ENCODE measurements around the gene EPB41L4B.
"Not testable (repeated sequence)": the region's sequence is repeated elsewhere in the genome, so short reads cannot be mapped to it uniquely, and the experiment has no call there.

Gene EPB41L4B

GRCh38 chr9:109299891-109300290 lies 21.0 kb downstream of the EPB41L4B start:
- DNase-seq (ENCODE audit: low read depth in 2 of 2): no peak

GRCh38 chr9:109297899-109298298 lies 23.0 kb downstream of the EPB41L4B start:
- DNase-seq (ENCODE audit: low read depth in 2 of 2): no peak

GRCh38 chr9:109295221-109296130 lies 25.4 kb downstream of the EPB41L4B start:
- no peak for DNase-seq (ENCODE audit: low read depth in 2 of 2)

- DNase-seq (ENCODE audit: low read depth in 2 of 2): no peak
Measured at GRCh38 chr9:109290385-109290784, 30.5 kb downstream of the EPB41L4B start.

- no peak for DNase-seq (ENCODE audit: low read depth in 2 of 2)
Measured at GRCh38 chr9:109289931-109290330, 30.9 kb downstream of the EPB41L4B start.

DNA sequence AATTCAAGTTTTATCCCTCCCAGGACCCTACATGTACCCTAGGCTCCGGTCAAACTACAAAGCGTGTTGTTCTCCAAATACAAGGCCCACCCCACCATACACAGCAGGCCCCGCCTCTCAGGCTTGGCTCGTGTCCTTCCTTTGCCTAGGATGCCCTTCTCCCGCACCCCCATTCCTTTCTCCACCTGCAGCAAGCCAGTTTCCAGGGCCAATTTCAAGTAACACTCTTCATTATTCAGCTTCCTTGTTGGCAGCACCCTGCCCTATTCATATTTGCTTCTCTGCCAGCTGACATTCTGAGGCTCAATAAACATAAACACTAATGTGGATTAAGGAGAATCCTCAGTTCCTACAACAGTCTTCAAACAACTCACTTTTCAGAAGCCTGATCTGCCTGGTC lies 31.7 kb downstream of the EPB41L4B start:
- no peak for DNase-seq (ENCODE audit: low read depth in 2 of 2)

DNA sequence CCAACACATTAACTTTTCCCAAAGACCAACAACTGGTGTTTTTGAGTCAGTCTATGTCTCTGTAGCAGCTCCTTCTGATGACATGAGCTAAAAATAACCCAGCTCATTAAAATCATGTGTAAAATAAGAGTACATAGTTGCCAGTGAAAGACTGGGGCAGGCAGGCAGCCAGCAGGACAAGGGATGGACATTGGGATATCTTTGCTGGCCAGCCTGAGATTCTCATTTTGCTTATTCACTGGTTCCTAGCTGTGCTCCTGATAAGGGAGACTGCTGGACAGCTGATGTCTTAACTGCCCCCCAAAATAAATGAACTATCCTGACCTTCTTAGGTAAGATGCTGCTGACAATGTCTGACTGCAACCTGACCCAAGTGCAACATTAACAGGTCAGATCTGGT lies 33.9 kb downstream of the EPB41L4B start:
- no peak for DNase-seq (ENCODE audit: low read depth in 2 of 2)

GRCh38 chr9:109286571-109286977 lies 34.3 kb downstream of the EPB41L4B start:
- no peak for DNase-seq (ENCODE audit: low read depth in 2 of 2)

DNA sequence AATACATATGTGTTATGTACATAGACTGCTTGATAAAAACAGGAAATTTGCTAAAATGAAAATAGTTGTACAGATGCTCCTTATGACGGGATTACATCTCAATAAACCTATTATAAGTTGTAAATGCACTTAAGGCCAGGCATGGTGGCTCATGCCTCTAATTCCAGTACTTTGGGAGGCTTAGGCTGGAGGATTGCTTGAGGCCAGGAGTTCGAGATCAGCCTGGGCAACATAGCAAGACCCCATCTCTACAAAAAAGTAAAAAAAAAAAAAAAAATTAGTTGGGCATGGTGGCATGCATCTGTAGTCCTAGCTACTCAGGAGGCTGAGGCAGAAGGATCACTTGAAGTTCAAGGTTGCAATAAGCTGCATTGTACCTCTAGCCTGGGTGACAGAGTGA lies 37.2 kb downstream of the EPB41L4B start:
- not testable (repeated sequence) for DNase-seq (ENCODE audit: low read depth in 2 of 2)

- no peak for DNase-seq (ENCODE audit: low read depth in 2 of 2)
Measured at GRCh38 chr9:109283012-109283411, 37.8 kb downstream of the EPB41L4B start.

DNA sequence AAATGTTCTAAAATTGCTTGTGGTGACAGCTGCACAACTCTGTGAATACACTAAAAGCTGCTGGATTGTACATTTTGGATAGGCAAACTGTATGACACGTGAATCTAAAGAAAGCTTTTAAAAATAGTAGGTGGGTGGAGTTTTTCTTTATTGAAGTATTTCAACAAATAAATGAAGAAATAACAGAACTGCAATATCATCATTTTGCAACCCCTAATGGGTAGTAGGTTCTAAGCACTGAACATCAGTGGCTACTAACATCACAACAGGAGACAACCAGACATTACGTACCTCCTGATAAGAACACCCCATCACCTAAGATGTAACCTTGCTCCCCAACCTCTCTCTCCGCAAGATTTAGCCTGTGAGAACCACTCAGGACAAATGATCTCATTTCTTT lies 38.6 kb downstream of the EPB41L4B start:
- no peak for DNase-seq (ENCODE audit: low read depth in 2 of 2)

DNA sequence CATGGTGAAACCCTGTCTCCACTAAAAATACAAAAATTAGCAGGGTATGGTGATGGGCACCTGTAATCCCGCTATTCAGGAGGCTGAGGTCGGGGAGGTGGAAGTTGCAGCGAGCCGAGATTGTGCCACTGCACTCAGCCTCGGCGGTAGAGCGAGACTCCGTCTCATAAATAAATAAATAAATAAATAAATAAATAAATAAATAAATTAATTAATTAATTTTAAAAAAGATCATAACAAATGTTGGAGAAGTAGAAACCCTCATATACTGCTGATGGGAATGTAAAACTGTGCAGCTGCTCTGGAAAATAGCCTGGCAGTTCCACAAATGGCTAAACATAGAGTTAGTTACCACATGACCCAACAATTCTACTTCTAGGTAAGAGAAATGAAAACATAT lies 39.3 kb downstream of the EPB41L4B start:
- DNase-seq (ENCODE audit: low read depth in 2 of 2): no peak

DNA sequence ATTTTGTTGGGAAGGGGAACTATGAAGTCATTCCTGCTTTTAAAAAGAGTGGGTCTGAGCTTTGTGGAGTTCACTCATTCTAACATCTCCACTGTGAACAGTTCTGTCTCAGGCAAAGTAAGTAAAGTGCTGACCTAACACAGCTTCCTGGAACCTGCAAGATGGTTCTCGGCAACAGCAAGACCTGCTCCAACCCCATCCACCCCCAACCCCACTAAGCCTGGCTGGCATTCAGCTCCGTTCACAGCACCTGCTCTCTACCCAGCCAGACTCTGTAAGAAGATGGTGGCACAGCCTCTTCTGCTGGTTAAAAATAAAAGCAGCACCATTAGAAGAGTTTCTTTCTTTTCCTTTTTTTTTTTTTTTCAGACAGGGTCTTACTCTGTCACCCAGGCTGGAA lies 42.0 kb downstream of the EPB41L4B start:
- DNase-seq (ENCODE audit: low read depth in 2 of 2): no peak

DNA sequence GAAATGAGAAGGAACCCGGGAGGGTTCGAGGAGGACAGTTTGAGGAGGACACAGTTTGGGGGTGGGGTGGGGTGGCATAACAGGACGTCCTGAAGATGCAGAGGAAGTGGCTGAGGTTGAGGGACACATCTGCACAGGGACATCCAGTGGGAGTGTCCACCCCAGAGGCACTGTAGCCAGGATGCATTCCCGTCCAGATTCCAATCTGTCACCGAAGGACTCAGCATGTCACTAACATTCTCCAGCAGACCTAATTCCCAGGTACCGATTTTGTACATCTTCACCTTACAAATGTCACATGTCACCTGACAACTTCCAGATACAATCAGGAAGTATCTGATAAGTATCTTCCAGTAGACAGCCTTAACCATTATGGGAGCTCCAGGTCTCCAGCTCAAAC lies 42.6 kb downstream of the EPB41L4B start:
- DNase-seq (ENCODE audit: low read depth in 2 of 2): no peak

- no peak for DNase-seq (ENCODE audit: low read depth in 2 of 2)
Measured at GRCh38 chr9:109277451-109277850, 43.4 kb downstream of the EPB41L4B start.

GRCh38 chr9:109276469-109277440 lies 44.1 kb downstream of the EPB41L4B start:
- no peak for DNase-seq (ENCODE audit: low read depth in 2 of 2)

DNA sequence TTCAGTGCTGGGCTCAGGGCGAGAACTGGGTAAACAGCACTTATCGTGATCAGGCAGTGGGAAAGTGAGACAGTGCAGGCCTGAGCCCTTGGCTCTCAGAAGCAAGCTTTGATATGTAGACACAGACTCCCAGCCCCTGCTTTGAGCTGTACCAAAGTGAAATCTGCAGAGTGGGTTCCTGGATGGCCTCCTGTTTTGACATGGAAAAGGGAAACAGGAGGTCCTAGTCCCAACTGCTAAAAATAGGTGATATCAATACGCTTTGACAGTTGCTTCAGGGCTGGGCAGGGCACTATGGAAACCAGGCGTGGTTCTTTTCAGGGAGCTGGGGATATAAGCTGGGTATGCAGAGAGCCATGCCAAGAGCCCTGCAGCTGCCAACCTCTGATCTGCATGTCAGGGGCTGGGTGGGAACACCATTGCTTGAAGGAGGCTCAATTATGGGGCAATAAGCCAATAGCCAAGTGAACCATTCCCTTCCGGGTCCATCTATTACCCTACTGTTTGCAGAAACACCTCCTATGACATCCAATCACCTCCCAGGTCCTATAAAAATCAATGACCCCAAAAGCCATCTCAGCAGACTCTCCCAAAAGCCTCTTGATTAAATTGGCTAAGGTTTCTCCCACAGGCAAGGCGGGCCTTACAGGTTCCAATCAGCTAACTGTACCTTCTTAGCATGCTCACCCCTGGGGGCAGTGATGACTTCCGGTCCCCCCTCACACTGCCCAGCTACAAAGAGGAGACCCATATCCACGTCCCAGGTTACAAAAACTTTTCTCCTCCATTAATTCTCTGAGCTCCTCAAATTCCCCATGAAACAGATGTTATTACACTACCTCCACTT lies 45.8 kb downstream of the EPB41L4B start:
- DNase-seq (ENCODE audit: low read depth in 2 of 2): no peak

DNA sequence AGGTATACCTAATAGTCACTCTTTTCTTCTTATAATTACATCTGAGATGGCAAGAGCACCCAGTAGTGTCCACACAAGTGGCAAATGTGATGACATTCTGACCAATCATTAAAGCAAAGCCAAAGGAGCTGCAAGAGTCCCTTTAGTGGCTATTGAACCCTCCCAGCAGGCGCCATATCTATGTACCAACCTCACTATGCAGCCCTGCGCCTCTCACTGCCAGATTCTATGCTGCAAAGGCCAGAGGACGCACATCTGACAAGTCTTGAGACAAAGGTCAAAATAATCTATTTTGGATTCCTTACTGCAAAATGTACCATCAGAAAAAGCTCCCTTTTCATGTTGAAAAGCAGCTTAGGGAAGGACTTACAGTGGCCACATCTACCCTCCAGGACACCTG lies 47.0 kb downstream of the EPB41L4B start:
- DNase-seq (ENCODE audit: low read depth in 2 of 2): no peak

DNA sequence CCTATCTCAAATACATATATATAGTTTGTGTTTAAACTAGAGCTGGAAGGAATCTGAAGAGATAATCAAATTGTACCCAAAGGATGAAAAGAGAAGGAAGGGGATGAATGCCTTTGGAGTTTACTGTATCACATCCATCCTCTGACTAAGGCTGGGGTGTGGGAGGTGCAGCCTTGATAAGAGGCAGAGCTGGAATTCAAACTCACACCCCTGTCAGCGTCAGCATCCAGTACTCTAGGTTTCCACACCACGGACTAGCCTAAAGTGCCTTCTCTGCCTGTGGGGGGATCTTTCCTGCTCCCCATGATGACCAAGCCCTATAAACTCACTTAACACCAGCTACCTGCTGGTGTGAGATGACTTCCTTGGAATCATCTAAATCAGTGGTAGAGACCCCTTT lies 48.1 kb downstream of the EPB41L4B start:
- DNase-seq (ENCODE audit: low read depth in 2 of 2): no peak

DNA sequence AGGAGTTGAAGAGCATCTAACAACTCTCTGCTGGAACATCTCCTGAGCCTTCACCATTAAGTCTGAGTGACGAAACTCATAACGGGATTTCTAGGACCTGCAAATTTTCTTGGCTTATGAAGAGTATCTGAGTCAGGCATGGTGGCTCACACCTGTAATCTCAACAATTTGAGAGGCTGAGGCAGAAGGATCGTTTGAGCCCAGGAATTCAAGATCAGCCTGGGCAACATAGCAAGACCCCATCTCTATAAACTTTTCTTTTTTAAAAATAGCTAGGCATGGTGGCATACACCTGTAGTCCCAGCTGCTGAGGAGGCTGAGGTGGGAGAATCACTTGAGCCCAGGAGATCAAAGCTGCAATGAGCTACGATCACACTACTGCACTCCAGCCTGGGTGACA lies 48.8 kb downstream of the EPB41L4B start:
- no peak for DNase-seq (ENCODE audit: low read depth in 2 of 2)
